ENCODE data around the gene NR2C2AP. TPM values are rescaled to one million over a fixed set of nuclear protein-coding genes. Genes with fewer than 3 reads are reported as not detected.
A peak's percentile ranks its signal among the peaks of the same experiment; 100 is the strongest.

NR2C2AP gene
- total and polyA plus RNA-seq, 2 of the 13 experiments (the other 11 are each of a cell fraction or from before 2014, with no cell fraction given) = 12.2 to 26.8 TPM

DNA sequence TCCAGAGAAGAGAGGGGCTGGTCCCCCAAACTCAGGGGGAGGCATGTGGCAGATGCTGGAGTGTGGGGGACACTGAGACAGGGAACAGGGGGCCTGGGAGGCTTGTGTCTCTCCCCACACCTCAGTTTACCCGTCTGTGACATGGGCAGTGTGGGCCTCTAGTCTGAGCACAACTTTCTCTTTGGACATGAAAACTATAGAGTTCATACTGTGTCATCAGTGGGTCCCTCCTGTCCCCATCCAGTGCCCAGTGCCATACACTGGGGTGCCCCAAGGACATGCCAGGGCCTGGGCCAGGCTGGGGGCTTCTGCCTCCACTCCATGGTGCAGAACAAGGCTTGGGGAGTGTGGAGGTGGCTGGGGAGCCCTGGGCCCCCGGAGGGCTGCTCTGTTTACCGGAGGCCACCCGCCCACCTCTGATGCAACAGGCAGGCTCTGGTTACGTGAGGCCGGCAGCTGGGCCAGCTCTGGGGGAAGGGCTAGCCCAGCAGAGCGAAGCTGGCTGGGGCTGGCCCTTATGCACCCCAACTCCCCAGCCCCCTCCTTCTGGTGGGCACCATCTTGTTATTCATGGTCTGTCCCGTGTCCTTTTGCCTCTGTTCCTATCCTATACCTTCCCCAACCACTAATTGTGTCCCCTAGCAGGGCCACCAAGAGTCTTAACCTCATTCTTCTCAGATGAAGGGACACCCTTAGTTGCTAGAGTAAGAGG lies 31.2 kb downstream of the NR2C2AP start (continued):
- TF ChIP-seq, protein P1, sequence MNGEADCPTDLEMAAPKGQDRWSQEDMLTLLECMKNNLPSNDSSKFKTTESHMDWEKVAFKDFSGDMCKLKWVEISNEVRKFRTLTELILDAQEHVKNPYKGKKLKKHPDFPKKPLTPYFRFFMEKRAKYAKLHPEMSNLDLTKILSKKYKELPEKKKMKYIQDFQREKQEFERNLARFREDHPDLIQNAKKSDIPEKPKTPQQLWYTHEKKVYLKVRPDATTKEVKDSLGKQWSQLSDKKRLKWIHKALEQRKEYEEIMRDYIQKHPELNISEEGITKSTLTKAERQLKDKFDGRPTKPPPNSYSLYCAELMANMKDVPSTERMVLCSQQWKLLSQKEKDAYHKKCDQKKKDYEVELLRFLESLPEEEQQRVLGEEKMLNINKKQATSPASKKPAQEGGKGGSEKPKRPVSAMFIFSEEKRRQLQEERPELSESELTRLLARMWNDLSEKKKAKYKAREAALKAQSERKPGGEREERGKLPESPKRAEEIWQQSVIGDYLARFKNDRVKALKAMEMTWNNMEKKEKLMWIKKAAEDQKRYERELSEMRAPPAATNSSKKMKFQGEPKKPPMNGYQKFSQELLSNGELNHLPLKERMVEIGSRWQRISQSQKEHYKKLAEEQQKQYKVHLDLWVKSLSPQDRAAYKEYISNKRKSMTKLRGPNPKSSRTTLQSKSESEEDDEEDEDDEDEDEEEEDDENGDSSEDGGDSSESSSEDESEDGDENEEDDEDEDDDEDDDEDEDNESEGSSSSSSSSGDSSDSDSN (CRISPR knock-in tag; IDR thresholded peaks at IDR 0.05) = peak; percentile 77
- peak; percentile 58; the same call in 1 of the 2 replicates for TF ChIP-seq ZFY (CRISPR knock-in tag; IDR thresholded peaks at IDR 0.05)
- peak; percentile 26; the same call in 1 of the 2 replicates for TF ChIP-seq SPEN (CRISPR knock-in tag; IDR thresholded peaks at IDR 0.05; ENCODE audit: low read depth)
- TF ChIP-seq, protein P2, sequence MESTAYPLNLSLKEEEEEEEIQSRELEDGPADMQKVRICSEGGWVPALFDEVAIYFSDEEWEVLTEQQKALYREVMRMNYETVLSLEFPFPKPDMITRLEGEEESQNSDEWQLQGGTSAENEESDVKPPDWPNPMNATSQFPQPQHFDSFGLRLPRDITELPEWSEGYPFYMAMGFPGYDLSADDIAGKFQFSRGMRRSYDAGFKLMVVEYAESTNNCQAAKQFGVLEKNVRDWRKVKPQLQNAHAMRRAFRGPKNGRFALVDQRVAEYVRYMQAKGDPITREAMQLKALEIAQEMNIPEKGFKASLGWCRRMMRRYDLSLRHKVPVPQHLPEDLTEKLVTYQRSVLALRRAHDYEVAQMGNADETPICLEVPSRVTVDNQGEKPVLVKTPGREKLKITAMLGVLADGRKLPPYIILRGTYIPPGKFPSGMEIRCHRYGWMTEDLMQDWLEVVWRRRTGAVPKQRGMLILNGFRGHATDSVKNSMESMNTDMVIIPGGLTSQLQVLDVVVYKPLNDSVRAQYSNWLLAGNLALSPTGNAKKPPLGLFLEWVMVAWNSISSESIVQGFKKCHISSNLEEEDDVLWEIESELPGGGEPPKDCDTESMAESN (CRISPR knock-in tag; conservative IDR thresholded peaks at IDR 0.05) = peak; percentile 66; the same call in 1 of the 2 replicates
- TF ChIP-seq, protein P3, sequence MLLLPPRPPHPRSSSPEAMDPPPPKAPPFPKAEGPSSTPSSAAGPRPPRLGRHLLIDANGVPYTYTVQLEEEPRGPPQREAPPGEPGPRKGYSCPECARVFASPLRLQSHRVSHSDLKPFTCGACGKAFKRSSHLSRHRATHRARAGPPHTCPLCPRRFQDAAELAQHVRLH (CRISPR knock-in tag; IDR thresholded peaks at IDR 0.05; ENCODE audit: borderline replicate concordance, low read depth) = 0 out of 2 replicates have a peak, but pooled peaks have one; percentile 46
- TF ChIP-seq, protein P4, sequence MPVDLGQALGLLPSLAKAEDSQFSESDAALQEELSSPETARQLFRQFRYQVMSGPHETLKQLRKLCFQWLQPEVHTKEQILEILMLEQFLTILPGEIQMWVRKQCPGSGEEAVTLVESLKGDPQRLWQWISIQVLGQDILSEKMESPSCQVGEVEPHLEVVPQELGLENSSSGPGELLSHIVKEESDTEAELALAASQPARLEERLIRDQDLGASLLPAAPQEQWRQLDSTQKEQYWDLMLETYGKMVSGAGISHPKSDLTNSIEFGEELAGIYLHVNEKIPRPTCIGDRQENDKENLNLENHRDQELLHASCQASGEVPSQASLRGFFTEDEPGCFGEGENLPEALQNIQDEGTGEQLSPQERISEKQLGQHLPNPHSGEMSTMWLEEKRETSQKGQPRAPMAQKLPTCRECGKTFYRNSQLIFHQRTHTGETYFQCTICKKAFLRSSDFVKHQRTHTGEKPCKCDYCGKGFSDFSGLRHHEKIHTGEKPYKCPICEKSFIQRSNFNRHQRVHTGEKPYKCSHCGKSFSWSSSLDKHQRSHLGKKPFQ (CRISPR knock-in tag; IDR thresholded peaks at IDR 0.05; ENCODE audit: insufficient replicate concordance) = no peak
- TF ChIP-seq HOXA3 (CRISPR knock-in tag; IDR thresholded peaks at IDR 0.05) = peak; percentile 41; the same call in 1 of the 2 replicates
- TF ChIP-seq ZNF431 (CRISPR knock-in tag; IDR thresholded peaks at IDR 0.05; ENCODE audit: borderline replicate concordance, low read depth) = no peak
- TF ChIP-seq, protein P5, sequence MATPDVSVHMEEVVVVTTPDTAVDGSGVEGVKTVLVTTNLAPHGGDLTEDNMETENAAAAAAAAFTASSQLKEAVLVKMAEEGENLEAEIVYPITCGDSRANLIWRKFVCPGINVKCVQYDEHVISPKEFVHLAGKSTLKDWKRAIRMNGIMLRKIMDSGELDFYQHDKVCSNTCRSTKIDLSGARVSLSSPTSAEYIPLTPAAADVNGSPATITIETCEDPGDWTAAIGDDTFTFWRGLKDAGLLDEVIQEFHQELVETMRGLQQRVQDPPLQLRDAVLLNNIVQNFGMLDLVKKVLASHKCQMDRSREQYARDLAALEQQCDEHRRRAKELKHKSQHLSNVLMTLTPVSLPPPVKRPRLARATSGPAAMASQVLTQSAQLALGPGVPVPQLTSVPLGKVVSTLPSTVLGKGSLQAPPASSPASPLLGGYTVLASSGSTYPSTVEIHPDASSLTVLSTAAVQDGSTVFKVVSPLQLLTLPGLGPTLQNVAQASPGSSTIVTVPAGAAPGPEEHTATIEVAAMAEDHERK (CRISPR knock-in tag; IDR thresholded peaks at IDR 0.05; ENCODE audit: low read depth) = no peak
- TF ChIP-seq MEIS1 (CRISPR knock-in tag; IDR thresholded peaks at IDR 0.05; ENCODE audit: borderline replicate concordance) = no peak
- TF ChIP-seq, protein P6, sequence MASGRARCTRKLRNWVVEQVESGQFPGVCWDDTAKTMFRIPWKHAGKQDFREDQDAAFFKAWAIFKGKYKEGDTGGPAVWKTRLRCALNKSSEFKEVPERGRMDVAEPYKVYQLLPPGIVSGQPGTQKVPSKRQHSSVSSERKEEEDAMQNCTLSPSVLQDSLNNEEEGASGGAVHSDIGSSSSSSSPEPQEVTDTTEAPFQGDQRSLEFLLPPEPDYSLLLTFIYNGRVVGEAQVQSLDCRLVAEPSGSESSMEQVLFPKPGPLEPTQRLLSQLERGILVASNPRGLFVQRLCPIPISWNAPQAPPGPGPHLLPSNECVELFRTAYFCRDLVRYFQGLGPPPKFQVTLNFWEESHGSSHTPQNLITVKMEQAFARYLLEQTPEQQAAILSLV (CRISPR knock-in tag; IDR thresholded peaks at IDR 0.05; ENCODE audit: borderline replicate concordance) = peak; percentile 57; the same call in 1 of the 2 replicates
- TF ChIP-seq IRF2 (CRISPR knock-in tag; IDR thresholded peaks at IDR 0.05) = no peak
- TF ChIP-seq HHEX (CRISPR knock-in tag; IDR thresholded peaks at IDR 0.05) = peak; percentile 37; the same call in 1 of the 2 replicates
- TF ChIP-seq ZNF788 (CRISPR knock-in tag; IDR thresholded peaks at IDR 0.05; ENCODE audit: borderline replicate concordance) = peak; percentile 70
- no peak for TF ChIP-seq EZH2 (conservative IDR thresholded peaks at IDR 0.05; ENCODE audit: low read depth, low read length)
- TF ChIP-seq KAT8 (CRISPR knock-in tag; IDR thresholded peaks at IDR 0.05) = peak; percentile 81
- peak; percentile 74 for TF ChIP-seq ETV5 (CRISPR knock-in tag; IDR thresholded peaks at IDR 0.05; ENCODE audit: borderline replicate concordance)
- peak; percentile 82; the same call in 1 of the 2 replicates for TF ChIP-seq ZNF768 (CRISPR knock-in tag; IDR thresholded peaks at IDR 0.05)
- no peak for TF ChIP-seq ZNF816 (CRISPR knock-in tag; IDR thresholded peaks at IDR 0.05; ENCODE audit: borderline replicate concordance)

Data from HepG2 (cell line).